Measurements from ENCODE around the gene PSMD9.
"Not testable (repeated sequence)": the region's sequence is repeated elsewhere in the genome, so short reads cannot be mapped to it uniquely, and the experiment has no call there.

Gene PSMD9

DNA sequence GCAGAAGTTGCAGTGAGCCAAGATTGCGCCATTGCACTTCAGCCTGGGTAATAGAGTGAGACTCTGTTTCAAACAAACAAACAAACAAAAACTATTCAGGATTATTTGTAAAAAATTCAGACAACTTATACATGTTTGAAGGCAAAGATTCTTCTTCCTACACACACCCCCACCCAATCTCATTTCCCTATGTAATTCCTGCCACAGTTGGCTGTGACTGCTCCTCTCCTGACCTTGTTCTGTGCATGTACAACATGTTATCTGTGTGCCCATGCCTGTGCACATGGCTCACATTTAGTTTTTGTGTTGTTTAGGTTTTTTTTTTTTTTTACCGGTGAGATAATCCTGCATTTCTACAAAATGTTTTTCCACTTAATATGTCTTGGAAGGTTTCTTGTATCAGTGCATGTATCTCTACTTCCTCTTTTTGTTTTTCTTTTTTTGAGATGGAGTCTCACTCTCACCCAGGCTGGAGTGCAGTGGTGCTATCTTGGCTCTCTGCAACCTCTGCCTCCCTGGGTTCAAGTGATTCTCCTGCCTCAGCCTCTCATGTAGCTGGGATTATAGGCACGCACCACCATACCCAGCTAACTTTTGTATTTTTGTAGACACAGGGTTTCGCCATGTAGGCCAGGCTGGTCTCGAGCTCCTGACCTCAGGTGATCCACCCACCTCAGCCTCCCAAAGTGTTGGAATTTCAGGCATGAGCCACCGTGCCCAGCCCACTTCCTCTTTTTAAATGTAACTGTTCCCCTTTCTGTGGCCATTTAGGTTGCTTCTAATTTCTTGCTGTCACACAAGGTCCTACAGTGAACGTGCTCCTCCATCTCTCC is 38.5 kb downstream of the PSMD9 start:
- FAIRE-seq = no peak

DNA sequence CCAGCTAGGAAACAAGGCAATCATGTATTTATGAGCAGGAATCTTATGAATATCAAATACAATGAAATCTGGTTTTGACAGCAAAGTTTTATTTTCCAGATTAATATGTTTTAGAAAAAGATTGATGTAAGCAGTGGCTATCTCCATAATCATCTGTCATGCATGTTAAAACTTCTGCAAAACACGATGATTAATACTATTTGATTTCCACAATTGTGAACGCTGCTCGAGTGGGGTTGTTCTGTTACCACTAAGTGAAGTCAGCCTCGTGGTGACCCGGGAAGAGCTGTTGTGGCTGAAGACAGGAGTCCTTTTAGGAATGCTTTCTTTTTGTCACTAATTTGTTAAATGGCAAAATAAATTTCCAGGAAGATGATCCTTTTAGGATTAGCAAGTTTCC is 39.2 kb downstream of the PSMD9 start:
- FAIRE-seq = no peak

DNA sequence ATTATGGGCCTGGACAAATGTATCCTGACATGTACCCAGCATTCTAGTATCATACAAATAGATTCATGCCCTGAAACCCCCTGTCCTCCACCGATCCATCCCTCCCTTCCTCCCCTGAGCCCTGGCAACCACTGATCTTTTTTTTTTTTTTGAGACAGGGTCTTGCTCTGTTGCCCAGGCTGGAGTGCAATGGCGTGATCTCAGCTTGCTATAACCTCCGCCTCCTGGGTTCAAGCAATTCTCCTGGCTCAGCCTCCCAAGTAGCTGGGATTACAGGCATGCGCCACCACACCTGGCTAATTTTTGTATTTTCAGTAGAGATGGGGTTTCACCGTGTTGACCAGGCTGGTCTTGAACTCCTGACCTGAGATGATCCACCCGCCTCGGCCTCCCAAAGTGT is 41.0 kb downstream of the PSMD9 start:
- not testable (repeated sequence) for FAIRE-seq

DNA sequence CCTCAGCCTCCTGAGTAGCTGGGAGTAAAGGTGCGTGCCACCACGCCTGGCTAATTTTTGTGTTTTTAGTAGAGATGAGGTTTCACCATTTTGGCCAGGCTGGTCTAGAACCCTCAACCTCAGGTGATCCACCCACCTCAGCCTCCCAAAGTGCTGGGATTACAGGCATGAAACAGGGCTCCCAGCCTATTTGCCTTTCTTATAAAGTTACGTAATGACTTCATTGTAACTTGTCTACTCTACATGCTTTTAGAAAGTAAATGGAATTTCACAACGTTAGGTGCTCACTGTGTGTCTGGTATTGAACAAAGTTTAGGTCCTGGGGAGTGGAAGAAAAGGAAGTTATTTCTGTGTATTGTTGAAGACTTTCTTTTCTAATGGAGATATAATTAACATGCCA is 42.3 kb downstream of the PSMD9 start:
- FAIRE-seq = no peak

- FAIRE-seq = no peak
Measured at GRCh38 chr12:121932176-121932536, 43.6 kb downstream of the PSMD9 start.

DNA sequence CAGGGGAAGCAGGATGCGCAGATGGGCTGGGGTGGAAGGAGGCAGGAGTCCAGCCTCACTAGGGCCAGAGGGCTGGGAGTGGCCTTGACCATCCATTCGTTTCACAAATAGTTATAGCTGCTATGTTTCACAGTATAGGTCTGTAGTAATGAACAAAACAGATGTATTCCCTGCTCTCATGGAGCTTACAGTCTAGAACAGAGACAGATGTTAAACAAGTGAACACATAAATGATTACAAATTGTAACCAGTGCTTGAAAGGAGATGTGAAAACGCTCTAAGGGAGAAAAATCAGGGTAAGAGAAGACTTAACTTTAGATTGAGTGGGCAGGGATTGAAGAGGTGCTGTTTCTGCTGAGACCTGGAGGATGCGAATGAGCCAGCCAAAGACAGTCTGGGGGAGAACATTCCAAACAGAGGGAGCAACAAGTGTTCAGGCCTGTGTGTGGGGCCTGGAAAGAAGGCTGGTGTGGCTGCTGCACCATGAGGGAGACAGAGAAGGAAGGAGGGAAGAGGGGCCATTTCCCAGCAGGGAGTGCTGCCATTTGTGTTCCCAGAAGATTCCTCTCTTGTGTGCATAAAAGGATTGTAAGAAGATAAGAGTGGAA is 44.4 kb downstream of the PSMD9 start:
- no peak for FAIRE-seq

GRCh38 chr12:121933522-121934308 is 45.1 kb downstream of the PSMD9 start:
- FAIRE-seq = no peak

DNA sequence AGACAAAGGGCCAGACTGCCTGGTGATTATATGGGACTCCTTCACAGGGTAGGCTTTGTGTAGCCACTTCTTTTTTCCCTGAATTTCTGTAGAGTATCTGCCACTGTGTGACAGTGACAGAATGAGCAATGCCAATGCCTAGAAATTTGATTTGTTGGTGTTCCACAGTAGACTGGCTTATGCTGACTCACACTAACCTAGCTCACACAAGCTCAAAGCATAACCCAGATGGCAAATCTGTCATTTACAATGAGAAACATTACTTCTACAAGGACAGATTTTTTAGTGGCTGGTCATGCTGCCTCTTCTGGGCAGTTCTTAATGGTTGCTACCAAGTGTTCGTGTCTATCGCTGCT is 45.7 kb downstream of the PSMD9 start:
- FAIRE-seq = no peak

DNA sequence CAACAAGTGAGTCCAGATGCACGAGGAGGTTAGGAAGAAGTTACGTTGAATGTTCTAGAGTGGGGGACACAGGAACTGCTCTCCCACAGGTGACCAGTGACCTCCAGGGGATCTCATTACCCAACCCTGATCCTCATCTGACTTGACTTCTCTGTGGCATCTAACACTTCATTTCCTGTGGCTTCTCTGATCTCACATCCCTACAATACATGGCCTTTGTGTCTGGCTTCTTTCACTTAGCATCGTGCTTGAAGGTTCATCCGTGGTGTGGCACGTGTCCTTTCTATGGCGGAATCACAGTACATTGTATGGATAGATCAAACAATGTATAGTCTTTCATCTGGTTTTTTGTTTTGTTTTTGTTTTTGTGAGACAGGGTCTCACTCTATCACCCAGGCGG is 49.1 kb downstream of the PSMD9 start:
- no peak for FAIRE-seq

DNA sequence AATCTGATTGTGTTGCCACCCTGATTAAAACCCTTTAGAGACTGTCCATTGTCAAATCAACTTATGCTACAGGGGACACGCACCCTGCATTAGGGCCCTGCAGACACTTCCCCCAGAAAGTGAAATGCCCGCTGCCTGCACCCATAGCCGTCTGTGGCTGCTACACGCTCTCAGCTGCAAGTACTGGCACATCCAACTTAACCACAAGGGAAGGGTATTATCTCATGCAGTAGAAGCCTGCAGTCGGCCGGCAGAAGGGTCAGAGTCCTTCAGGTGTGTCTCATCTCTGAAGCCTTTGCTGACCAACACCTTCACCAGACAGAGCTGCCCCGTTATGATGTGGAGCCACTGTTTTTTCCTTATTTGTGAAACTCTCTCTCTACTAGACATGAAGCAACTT is 50.6 kb downstream of the PSMD9 start:
- FAIRE-seq = no peak

GRCh38 chr12:121939992-121940766 is 51.6 kb downstream of the PSMD9 start:
- FAIRE-seq = no peak

DNA sequence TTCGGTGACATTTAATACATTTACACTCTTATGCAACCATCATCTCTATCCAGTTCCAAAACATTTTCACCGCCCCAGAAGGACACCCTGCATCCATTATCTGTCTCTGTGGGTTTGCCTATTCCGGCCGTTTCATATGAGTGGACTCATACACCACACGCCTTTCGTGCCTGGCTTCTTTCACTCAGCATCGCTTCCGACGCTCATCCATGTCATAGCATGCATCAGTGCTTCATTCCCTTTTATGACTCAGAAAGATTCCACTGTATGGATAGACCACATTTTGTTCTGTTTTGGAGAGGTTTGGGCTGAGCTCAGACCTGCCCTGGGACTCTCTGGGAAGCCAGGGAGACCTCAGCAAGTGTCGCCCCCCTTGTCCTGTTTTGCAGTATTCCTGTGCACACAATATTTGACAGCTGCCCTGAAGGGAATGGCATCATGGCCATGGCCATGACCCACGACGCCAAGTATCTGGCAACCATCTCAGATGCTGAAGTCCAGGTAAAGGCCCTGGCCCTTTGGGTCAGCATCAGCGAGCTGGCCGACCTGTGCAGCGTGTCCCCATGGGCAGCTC is 53.6 kb downstream of the PSMD9 start:
- FAIRE-seq = no peak

- no peak for FAIRE-seq
Measured at GRCh38 chr12:121943926-121944325, 55.3 kb downstream of the PSMD9 start.

DNA sequence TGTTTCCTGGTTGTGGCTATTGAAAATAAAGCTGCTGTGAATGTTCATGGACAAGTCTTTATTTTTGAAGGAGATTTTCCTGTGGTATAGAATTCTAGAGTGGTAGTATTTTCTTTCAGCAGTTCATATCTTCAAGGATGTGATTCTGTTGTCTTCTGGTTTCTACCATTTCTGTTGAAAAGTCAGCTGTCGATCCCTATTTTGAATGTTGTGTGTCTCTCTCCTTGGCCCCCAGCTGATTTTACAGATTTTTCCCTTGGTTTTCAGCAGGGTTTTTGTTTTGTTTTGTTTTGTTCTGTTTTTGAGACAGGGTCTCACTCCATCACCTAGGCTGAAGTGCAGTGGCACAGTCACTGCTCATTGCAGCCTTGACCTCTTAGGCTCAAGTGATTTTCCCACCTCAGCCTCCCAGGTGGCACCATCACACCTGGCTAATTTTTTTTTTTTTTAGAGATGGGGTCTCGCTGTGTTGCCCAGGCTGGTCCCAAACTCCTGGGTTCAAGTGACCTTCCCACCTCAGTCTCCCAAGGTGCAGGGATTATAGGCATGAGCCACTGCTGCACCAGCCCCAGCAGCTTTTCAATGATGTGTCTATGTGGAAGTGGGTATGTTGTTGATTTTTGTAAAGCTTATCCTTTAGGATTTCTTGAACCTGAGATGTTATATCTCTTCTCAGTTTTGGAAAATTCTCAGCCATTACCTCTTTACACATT is 57.9 kb downstream of the PSMD9 start:
- no peak for FAIRE-seq

- FAIRE-seq = no peak
Measured at GRCh38 chr12:121947981-121948380, 59.4 kb downstream of the PSMD9 start.

GRCh38 chr12:121949648-121950397 is 61.2 kb downstream of the PSMD9 start:
- FAIRE-seq = no peak

GRCh38 chr12:121953117-121953692 is 64.6 kb downstream of the PSMD9 start:
- FAIRE-seq = no peak

GRCh38 chr12:121953695-121954094 is 65.1 kb downstream of the PSMD9 start:
- no peak for FAIRE-seq

DNA sequence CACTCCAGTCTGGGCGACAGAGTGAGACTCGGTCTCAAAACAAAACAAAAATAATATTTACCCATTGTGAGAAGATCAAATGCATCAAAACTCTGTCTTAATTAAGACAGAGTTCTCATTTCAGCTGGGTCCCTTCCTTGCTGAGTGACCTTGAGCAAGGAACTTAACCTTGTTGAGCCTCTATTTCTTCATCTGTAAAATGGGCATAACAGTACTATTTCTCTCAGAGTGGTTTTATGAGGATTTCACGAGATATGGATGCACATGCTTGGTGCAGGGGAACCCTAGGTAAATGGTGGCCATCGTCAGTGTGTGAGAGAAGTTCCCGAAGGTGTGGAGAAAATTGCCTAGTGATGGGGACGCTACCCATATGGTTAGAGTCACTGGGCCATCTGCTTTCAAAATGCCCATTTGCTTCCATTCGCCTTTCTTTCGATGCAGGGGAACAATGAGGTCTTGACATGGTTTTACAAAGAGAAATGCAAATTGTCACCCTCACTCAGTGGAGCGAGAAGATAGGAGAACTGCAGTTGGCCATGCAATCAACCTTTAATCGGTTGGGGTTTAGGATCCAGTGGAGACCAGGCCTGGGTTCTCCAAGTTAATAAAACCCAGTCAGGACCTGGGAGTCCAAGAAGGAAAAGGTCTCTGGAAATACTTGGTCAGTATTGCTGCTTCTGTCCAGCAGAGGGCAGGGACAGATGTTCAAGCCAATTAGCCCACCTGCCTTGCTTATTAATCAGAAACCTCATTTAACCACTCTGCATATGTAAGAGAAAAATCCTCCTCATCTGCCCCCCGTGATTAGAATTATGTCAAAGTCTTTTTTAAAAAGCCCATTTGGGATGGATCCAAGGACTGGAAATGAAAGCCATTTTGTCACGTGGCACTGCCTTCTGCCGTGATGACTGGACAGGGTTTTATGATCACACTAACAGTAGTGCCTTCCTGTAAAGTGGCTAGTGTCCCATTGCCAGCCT is 67.0 kb downstream of the PSMD9 start:
- FAIRE-seq = no peak

Data from colon (tissue), 2 donors.